Osteocyte (in vitro differentiated cells): ENCODE data around the gene ITGA3. TPM values are rescaled to one million over a fixed set of nuclear protein-coding genes. Genes with fewer than 3 reads are reported as not detected.

Experiments used
- DNase-seq: peaks from one replicate; pipeline ENCODE4 v3.0.0; 2021; ENCODE audit warnings: mixed read lengths; ENCODE audit not compliant: unreplicated experiment; ENCODE audit errors: extremely low spot score
- H3K27ac Mint-ChIP-seq: one replicate; pipeline ENCODE4 v1.8.0; 2021; ENCODE audit warnings: mild to moderate bottlenecking, mixed read lengths; ENCODE audit not compliant: unreplicated experiment
- H3K27me3 Mint-ChIP-seq: one replicate; pipeline ENCODE4 v1.8.0; 2021; ENCODE audit warnings: mixed read lengths; ENCODE audit not compliant: unreplicated experiment
- H3K36me3 Mint-ChIP-seq: one replicate; pipeline ENCODE4 v1.8.0; 2021; ENCODE audit warnings: mixed read lengths; ENCODE audit not compliant: unreplicated experiment
- H3K4me1 Mint-ChIP-seq: one replicate; pipeline ENCODE4 v1.8.0; 2021; ENCODE audit warnings: mixed read lengths; ENCODE audit not compliant: unreplicated experiment
- H3K4me3 Mint-ChIP-seq: one replicate; pipeline ENCODE4 v1.8.0; 2021; ENCODE audit warnings: mild to moderate bottlenecking, moderate library complexity, mixed read lengths; ENCODE audit not compliant: unreplicated experiment
- H3K9me3 Mint-ChIP-seq: one replicate; pipeline ENCODE4 v1.8.0; 2021; ENCODE audit warnings: mixed read lengths; ENCODE audit not compliant: unreplicated experiment
- long read RNA-seq: library from polyadenylated mRNA; unstranded; transcript quantifications from one replicate; pipeline ENCODE4 v2.0.0, GENCODE V29; 2021
- total RNA-seq: library from RNA; stranded (reverse); gene quantifications from 2 replicates; pipeline ENCODE4 v1.2.1, GENCODE V29; 2021
- TF ChIP-seq, protein P1 (sequence below): fragments of 200-600 bp; sonication (generic); IDR thresholded peaks from 2 replicates; pipeline ENCODE4 v1.5.0; 2021; ENCODE audit warnings: antibody characterized with exemption, mild to moderate bottlenecking, moderate library complexity

Gene ITGA3
- total RNA-seq = 201 and 221 TPM in 2 replicates
- long read RNA-seq, partial matches to known transcripts = 1 of 5 reads
- long read RNA-seq, other reads (novel, unspliced or antisense) = 2 of 5 reads

DNA sequence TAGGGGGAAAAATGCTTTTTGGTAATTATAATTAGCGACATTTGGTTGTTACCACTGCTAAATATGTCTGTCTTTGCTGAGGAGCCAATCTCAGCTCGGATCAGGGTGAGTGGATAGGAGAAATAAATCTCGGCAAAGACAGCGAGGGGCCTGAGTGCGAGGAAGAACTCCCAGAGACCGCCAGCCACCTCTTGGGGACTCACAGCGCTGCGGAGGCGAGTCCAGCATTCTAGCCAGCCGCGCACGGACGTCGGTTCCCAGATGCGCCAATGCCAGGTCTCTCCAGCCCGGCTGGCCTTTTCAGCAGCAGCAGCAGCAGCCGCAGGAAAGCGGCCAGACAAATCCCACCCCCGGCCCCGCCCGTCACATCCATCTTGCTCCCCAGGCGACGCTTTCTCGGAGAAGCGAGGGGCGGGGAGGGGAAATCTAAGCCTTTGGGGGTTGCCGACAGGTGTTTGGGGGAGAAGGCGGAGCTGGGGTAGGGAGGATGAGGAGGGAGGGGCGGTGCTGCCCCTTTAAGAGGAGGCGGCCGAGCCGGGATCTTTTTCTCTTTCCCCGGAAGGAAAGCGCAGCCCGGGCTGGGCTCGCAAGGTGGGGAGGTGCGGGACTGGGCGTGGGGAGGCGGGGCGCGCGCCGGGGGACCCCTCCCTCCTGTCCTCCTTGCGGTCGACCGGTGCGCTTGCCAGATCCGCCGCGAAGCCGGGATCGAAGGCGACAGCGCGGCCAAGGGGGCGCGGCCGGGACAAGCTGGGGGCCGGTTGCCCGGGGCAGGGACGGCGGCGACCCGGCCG is at the start of gene ITGA3:
ITGA3 (plus strand) TSS at position 685 of the 791 bp plus-strand sequence. CDS start 330 bp downstream, outside the sequence.
- H3K36me3 Mint-ChIP-seq = peaks cover 1% of the 10 kb centered on the region
- no peaks in the 10 kb centered on the region for H3K9me3 Mint-ChIP-seq
- no peaks in the 10 kb centered on the region for H3K27me3 Mint-ChIP-seq
- H3K27ac Mint-ChIP-seq = peak within 1 kb of the TSS; percentile 96
- H3K4me1 Mint-ChIP-seq = peaks cover 79% of the 10 kb centered on the region
- TF ChIP-seq, protein P1, sequence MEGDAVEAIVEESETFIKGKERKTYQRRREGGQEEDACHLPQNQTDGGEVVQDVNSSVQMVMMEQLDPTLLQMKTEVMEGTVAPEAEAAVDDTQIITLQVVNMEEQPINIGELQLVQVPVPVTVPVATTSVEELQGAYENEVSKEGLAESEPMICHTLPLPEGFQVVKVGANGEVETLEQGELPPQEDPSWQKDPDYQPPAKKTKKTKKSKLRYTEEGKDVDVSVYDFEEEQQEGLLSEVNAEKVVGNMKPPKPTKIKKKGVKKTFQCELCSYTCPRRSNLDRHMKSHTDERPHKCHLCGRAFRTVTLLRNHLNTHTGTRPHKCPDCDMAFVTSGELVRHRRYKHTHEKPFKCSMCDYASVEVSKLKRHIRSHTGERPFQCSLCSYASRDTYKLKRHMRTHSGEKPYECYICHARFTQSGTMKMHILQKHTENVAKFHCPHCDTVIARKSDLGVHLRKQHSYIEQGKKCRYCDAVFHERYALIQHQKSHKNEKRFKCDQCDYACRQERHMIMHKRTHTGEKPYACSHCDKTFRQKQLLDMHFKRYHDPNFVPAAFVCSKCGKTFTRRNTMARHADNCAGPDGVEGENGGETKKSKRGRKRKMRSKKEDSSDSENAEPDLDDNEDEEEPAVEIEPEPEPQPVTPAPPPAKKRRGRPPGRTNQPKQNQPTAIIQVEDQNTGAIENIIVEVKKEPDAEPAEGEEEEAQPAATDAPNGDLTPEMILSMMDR = no peak
- no peak for DNase-seq
- H3K4me3 Mint-ChIP-seq = peak within 1 kb of the TSS; percentile 94

DNA sequence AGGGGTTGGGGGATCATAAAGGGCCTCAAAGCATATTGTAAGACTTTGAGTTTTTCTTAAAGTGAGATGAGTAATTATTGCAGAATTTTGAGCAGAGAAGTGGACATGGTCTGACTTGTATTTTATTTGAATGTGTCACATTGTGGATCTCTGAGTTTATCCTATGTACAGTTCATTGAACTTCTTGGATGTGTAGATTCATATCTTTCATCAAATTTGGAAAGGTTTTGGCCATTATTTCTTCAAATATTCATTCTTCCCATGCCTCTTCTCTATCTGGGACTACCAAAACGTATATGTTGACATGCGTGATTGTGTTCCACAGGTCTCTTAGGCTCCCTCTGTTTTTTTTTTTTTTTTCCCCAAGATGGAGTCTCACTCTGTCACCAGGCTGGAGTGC is 46.6 kb upstream of the ITGA3 start:
- TF ChIP-seq, protein P1 = no peak
- H3K36me3 Mint-ChIP-seq = no peaks in the 10 kb centered on the region
- no peak overlapping the region for H3K4me3 Mint-ChIP-seq
- peaks cover 54% of the 10 kb centered on the region for H3K27me3 Mint-ChIP-seq
- no peaks in the 10 kb centered on the region for H3K4me1 Mint-ChIP-seq
- peaks cover 27% of the 10 kb centered on the region for H3K9me3 Mint-ChIP-seq
- no peak for DNase-seq
- H3K27ac Mint-ChIP-seq = no peak overlapping the region

DNA sequence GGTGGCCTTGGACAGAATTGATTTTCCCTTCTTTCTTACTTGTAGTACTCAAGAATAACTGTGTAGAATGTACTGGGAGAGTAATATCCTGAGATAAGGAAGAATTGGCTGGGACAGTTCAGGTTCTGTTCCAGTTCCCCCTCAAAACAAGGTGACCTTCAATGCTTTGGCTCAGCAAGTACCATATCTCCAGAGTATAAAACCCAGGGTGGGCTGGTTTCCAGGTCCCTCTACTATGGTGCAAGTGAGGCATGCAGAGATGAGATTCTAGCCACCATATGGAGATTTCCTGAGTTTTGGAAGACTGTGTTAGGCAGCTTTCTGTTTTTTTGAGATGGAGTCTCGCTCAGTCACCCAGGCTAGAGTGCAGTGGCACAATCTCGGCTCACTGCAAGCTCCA is 42.8 kb upstream of the ITGA3 start:
- Mint-ChIP-seq H3K9me3 (peaks cover 33% of the 10 kb centered on the region), H3K27me3 (peaks cover 32% of the 10 kb centered on the region), H3K4me1 (no peaks in the 10 kb centered on the region), H3K36me3 (no peaks in the 10 kb centered on the region), H3K4me3 (no peak overlapping the region), H3K27ac (no peak overlapping the region)
- TF ChIP-seq, protein P1 = no peak
- peak; percentile 23 for DNase-seq

- DNase-seq = peak; percentile 56
- TF ChIP-seq, protein P1 = no peak
- no peak overlapping the region for H3K4me3 Mint-ChIP-seq
- H3K27me3 Mint-ChIP-seq = peaks cover 21% of the 10 kb centered on the region
- H3K27ac Mint-ChIP-seq = no peak overlapping the region
- no peaks in the 10 kb centered on the region for H3K36me3 Mint-ChIP-seq
- peaks cover 23% of the 10 kb centered on the region for H3K9me3 Mint-ChIP-seq
- peaks cover 4% of the 10 kb centered on the region for H3K4me1 Mint-ChIP-seq
Observed at GRCh38 chr17:50014471-50015088, 41.3 kb upstream of the ITGA3 start.

- H3K9me3 Mint-ChIP-seq = peaks cover 23% of the 10 kb centered on the region
- peak; percentile 13 for DNase-seq
- no peak overlapping the region for H3K4me3 Mint-ChIP-seq
- no peaks in the 10 kb centered on the region for H3K36me3 Mint-ChIP-seq
- peaks cover 19% of the 10 kb centered on the region for H3K27me3 Mint-ChIP-seq
- TF ChIP-seq, protein P1 = no peak
- peaks cover 4% of the 10 kb centered on the region for H3K4me1 Mint-ChIP-seq
- H3K27ac Mint-ChIP-seq = no peak overlapping the region
Observed at GRCh38 chr17:50015146-50015545, 40.8 kb upstream of the ITGA3 start.
